ENCODE measurements around the gene SLC1A7. TPM values are rescaled to one million over a fixed set of nuclear protein-coding genes. Genes with fewer than 3 reads are reported as not detected.

Gene SLC1A7
- total and polyA plus RNA-seq, 2 of the 13 experiments (the other 11 are each of a cell fraction or from before 2014, with no cell fraction given): 0.04 to 2.0 TPM

- no peak for TF ChIP-seq ZBTB8A (CRISPR knock-in tag; IDR thresholded peaks at IDR 0.05; ENCODE audit: borderline replicate concordance, low read depth)
- TF ChIP-seq, protein P1, sequence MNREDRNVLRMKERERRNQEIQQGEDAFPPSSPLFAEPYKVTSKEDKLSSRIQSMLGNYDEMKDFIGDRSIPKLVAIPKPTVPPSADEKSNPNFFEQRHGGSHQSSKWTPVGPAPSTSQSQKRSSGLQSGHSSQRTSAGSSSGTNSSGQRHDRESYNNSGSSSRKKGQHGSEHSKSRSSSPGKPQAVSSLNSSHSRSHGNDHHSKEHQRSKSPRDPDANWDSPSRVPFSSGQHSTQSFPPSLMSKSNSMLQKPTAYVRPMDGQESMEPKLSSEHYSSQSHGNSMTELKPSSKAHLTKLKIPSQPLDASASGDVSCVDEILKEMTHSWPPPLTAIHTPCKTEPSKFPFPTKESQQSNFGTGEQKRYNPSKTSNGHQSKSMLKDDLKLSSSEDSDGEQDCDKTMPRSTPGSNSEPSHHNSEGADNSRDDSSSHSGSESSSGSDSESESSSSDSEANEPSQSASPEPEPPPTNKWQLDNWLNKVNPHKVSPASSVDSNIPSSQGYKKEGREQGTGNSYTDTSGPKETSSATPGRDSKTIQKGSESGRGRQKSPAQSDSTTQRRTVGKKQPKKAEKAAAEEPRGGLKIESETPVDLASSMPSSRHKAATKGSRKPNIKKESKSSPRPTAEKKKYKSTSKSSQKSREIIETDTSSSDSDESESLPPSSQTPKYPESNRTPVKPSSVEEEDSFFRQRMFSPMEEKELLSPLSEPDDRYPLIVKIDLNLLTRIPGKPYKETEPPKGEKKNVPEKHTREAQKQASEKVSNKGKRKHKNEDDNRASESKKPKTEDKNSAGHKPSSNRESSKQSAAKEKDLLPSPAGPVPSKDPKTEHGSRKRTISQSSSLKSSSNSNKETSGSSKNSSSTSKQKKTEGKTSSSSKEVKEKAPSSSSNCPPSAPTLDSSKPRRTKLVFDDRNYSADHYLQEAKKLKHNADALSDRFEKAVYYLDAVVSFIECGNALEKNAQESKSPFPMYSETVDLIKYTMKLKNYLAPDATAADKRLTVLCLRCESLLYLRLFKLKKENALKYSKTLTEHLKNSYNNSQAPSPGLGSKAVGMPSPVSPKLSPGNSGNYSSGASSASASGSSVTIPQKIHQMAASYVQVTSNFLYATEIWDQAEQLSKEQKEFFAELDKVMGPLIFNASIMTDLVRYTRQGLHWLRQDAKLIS (CRISPR knock-in tag; IDR thresholded peaks at IDR 0.05): no peak
- no peak for TF ChIP-seq XBP1 (CRISPR knock-in tag; IDR thresholded peaks at IDR 0.05)
- no peak for TF ChIP-seq CBX1 (IDR thresholded peaks at IDR 0.05; ENCODE audit: low read depth)
These were observed 6.7 kb downstream of the SLC1A7 start (continued) for GRCh38 chr1:53135735-53136114.

GRCh38 chr1:53134961-53135734, 7.3 kb downstream of the SLC1A7 start:
- Histone ChIP-seq H3K4me2 (ENCODE audit: low read depth, low read length) (no peak overlapping the region), H3K4me3 (replicated peaks in 1 of 3; ENCODE audit: insufficient read depth in 1 of 3, low read depth in 2 of 3, low read length in 3 of 3) (no peak overlapping the region), H3K79me2 (ENCODE audit: insufficient read depth, low read length) (no peaks in the 10 kb centered on the region), H3K9me3 (ENCODE audit: low read length) (peaks cover 7% of the 10 kb centered on the region), H3K36me3 (replicated peaks in 1 of 2; ENCODE audit: control insufficient read depth in 1 of 2, insufficient read depth in 2 of 2, low read length in 2 of 2) (no peaks in the 10 kb centered on the region), H3K9ac (ENCODE audit: insufficient read depth, low read depth, low read length) (no peak overlapping the region), H3K27ac (ENCODE audit: extremely low read length, insufficient read depth, low read length) (no peak overlapping the region), H4K20me1 (ENCODE audit: insufficient read depth, low read length) (no peaks in the 10 kb centered on the region), H3K4me1 (ENCODE audit: insufficient read depth, low read length) (peaks cover 67% of the 10 kb centered on the region), H2AFZ (ENCODE audit: low read length) (no peak overlapping the region), H3K27me3 (ENCODE audit: control insufficient read depth in 1 of 2, insufficient read depth in 2 of 2, low read length in 2 of 2) (no peaks in the 10 kb centered on the region; a peak in 1 of 5 replicates)
- intact Hi-C loops (cut with micrococcal nuclease; ENCODE audit: unreplicated experiment): no loop called here
- ATAC-seq: no peak
- BruUV-seq (replicated peaks): no TSS peak
- ChIA-PET POLR2A (interaction anchor here (0.8 to 1.9 kb wide), 4 partner anchors 9 to 48 kb away, joined by 3 to 4 read pairs (median 4); no protein-coding TSS in a partner anchor), CTCF (ENCODE audit: low intra/inter-chr PET ratio, low total read pairs) (no interaction called here)
- in situ Hi-C loops (cut with HindIII; ENCODE audit: extremely low pct_ligation_motif_present, low pct_unique_long_range_greater_than_20kb): no loop called here
- 60% methylated on average over 16 of the region's 23 CpGs for WGBS (ENCODE audit: low lambda C conversion rate)
- no peak for DNase-seq (ENCODE audit: low spot score)
- FAIRE-seq: no peak
- TF ChIP-seq ZNF687 (CRISPR knock-in tag; IDR thresholded peaks at IDR 0.05) (peak; percentile 18; the same call in 1 of the 2 replicates), RAD51 (IDR thresholded peaks at IDR 0.05; ENCODE audit: borderline replicate concordance) (peak; percentile 90), TRIM22 (IDR thresholded peaks at IDR 0.05) (no peak), HNRNPH1 (optimal IDR thresholded peaks at IDR 0.05; ENCODE audit: low read depth, low read length) (no peak), USF2 (IDR thresholded peaks at IDR 0.05; ENCODE audit: low read depth, low read length) (peak; percentile 76), USF2 (CRISPR knock-in tag; IDR thresholded peaks at IDR 0.05; ENCODE audit: borderline replicate concordance) (peak; percentile 15; the same call in 1 of the 2 replicates)

Data from HepG2 (cell line).